ENCODE data around the gene GUCY1B1. TPM values are rescaled to one million over a fixed set of nuclear protein-coding genes. Genes with fewer than 3 reads are reported as not detected.

GUCY1B1 gene
- total RNA-seq, 2 experiments from 2014 or later: not detected

DNA sequence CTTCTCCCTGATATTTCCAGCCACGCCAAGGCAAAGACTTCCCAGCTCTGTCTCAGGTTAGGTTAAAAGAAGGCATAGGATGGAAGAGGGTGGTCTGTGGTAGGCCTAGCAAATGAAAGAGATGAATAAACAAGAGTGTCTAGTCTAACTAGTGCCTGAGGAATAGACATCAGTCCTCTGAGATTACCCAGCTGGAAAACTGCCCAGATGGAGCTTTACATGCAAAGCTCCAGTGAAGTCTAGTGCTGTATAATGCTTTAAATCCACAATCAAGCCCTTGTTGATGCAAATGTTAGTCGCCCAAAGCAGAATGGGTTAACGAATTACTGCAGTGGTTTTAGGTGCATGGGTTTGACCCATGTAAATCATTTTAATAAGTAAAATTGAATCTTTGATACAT lies 24.8 kb upstream of the GUCY1B1 start:
- Histone ChIP-seq H3K4me1 (ENCODE audit: insufficient read depth, low read length, poor library complexity, severe bottlenecking) (no peaks in the 10 kb centered on the region), H3K4me2 (ENCODE audit: low read length) (no peak overlapping the region), H3K4me3 (ENCODE audit: low read depth, low read length, poor library complexity, severe bottlenecking) (no peak overlapping the region), H3K9me3 (ENCODE audit: low read length) (no peaks in the 10 kb centered on the region), H4K20me1 (ENCODE audit: insufficient read depth, low read length) (no peaks in the 10 kb centered on the region), H3K9me2 (ENCODE audit: insufficient read depth, low read length) (no peaks in the 10 kb centered on the region), H3K27ac (ENCODE audit: low read depth, low read length, poor library complexity, severe bottlenecking) (no peak overlapping the region), H3K36me3 (ENCODE audit: insufficient read depth, low read length) (no peaks in the 10 kb centered on the region), H2AFZ (ENCODE audit: low read length) (no peak overlapping the region), H3K79me2 (ENCODE audit: insufficient read depth, low read depth, low read length) (no peaks in the 10 kb centered on the region)
- intact Hi-C loops (cut with micrococcal nuclease; ENCODE audit: unreplicated experiment): no loop called here
- DNase-seq (ENCODE audit: low spot score): no peak
- ChIA-PET CTCF (ENCODE audit: unreplicated experiment) (no interaction called here), POLR2A (no interaction called here)
- no TSS peak for BruUV-seq (replicated peaks)
- TF ChIP-seq, protein P1, sequence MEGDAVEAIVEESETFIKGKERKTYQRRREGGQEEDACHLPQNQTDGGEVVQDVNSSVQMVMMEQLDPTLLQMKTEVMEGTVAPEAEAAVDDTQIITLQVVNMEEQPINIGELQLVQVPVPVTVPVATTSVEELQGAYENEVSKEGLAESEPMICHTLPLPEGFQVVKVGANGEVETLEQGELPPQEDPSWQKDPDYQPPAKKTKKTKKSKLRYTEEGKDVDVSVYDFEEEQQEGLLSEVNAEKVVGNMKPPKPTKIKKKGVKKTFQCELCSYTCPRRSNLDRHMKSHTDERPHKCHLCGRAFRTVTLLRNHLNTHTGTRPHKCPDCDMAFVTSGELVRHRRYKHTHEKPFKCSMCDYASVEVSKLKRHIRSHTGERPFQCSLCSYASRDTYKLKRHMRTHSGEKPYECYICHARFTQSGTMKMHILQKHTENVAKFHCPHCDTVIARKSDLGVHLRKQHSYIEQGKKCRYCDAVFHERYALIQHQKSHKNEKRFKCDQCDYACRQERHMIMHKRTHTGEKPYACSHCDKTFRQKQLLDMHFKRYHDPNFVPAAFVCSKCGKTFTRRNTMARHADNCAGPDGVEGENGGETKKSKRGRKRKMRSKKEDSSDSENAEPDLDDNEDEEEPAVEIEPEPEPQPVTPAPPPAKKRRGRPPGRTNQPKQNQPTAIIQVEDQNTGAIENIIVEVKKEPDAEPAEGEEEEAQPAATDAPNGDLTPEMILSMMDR (conservative IDR thresholded peaks at IDR 0.05; ENCODE audit: low read length): no peak
- TF ChIP-seq EZH2phosphoT487 (IDR thresholded peaks at IDR 0.05; ENCODE audit: borderline replicate concordance, low read depth, low read length): no peak

DNA sequence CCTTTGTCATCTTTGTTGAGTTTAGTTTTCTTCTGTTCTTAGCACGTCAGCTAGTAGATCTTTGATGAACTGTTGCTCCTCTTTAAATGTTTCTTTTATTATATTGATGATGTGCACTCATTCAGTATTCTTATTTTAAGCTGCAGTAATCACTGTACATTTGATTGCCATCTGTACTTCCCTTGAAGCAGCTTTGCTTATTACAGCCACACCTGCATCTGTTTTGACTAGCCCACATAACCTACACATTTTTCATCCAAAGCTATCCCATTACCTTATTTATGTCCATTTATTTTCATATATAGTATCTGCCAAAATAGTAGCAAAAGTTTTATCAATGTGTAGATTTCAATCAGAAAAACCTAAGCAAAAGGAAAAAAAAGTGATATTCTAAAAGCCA lies 23.9 kb upstream of the GUCY1B1 start:
- ChIA-PET POLR2A (no interaction called here), CTCF (ENCODE audit: unreplicated experiment) (no interaction called here)
- H3K9me3 ChIP-seq (ENCODE audit: low read length): no peaks in the 10 kb centered on the region
- no peak for DNase-seq (ENCODE audit: low spot score)
- TF ChIP-seq, protein P1 (conservative IDR thresholded peaks at IDR 0.05; ENCODE audit: low read length): no peak
- TF ChIP-seq EZH2phosphoT487 (IDR thresholded peaks at IDR 0.05; ENCODE audit: borderline replicate concordance, low read depth, low read length): no peak
- H3K4me1 ChIP-seq (ENCODE audit: insufficient read depth, low read length, poor library complexity, severe bottlenecking): no peaks in the 10 kb centered on the region
- H2AFZ ChIP-seq (ENCODE audit: low read length): no peak overlapping the region
- H3K36me3 ChIP-seq (ENCODE audit: insufficient read depth, low read length): no peaks in the 10 kb centered on the region
- intact Hi-C loops (cut with micrococcal nuclease; ENCODE audit: unreplicated experiment): no loop called here
- no peak overlapping the region for H3K4me3 ChIP-seq (ENCODE audit: low read depth, low read length, poor library complexity, severe bottlenecking)
- no peaks in the 10 kb centered on the region for H3K9me2 ChIP-seq (ENCODE audit: insufficient read depth, low read length)
- no peak overlapping the region for H3K4me2 ChIP-seq (ENCODE audit: low read length)
- H3K79me2 ChIP-seq (ENCODE audit: insufficient read depth, low read depth, low read length): no peaks in the 10 kb centered on the region
- no peaks in the 10 kb centered on the region for H4K20me1 ChIP-seq (ENCODE audit: insufficient read depth, low read length)
- no TSS peak for BruUV-seq (replicated peaks)
- H3K27ac ChIP-seq (ENCODE audit: low read depth, low read length, poor library complexity, severe bottlenecking): no peak overlapping the region

DNA sequence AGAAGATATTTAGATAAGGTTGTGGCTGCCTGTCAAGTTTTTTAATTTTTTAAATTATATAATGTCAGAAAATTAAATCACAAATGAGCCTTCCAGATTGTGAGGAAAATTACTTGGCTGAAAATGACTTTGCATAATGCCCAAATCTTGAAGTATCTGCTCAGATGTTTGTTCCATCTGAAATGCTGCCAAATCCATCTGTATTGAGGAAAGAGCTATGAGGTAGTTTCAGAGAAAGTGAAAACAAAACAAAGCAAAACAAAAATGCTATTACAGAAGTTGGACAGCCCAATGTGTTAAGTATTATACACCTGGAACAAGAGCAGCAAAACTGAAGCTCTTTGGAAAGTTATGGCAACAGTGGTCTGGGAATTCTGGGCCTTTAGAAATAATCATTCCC lies 23.3 kb upstream of the GUCY1B1 start:
- no TSS peak for BruUV-seq (replicated peaks)
- Histone ChIP-seq H3K79me2 (ENCODE audit: insufficient read depth, low read depth, low read length) (no peaks in the 10 kb centered on the region), H3K4me3 (ENCODE audit: low read depth, low read length, poor library complexity, severe bottlenecking) (no peak overlapping the region), H3K4me1 (ENCODE audit: insufficient read depth, low read length, poor library complexity, severe bottlenecking) (no peaks in the 10 kb centered on the region), H3K9me2 (ENCODE audit: insufficient read depth, low read length) (no peaks in the 10 kb centered on the region), H3K36me3 (ENCODE audit: insufficient read depth, low read length) (no peaks in the 10 kb centered on the region), H3K27ac (ENCODE audit: low read depth, low read length, poor library complexity, severe bottlenecking) (no peak overlapping the region), H4K20me1 (ENCODE audit: insufficient read depth, low read length) (no peaks in the 10 kb centered on the region), H2AFZ (ENCODE audit: low read length) (no peak overlapping the region), H3K9me3 (ENCODE audit: low read length) (no peaks in the 10 kb centered on the region), H3K4me2 (ENCODE audit: low read length) (no peak overlapping the region)
- ChIA-PET CTCF (ENCODE audit: unreplicated experiment) (no interaction called here), POLR2A (no interaction called here)
- TF ChIP-seq, protein P1 (conservative IDR thresholded peaks at IDR 0.05; ENCODE audit: low read length): no peak
- TF ChIP-seq EZH2phosphoT487 (IDR thresholded peaks at IDR 0.05; ENCODE audit: borderline replicate concordance, low read depth, low read length): no peak
- intact Hi-C loops (cut with micrococcal nuclease; ENCODE audit: unreplicated experiment): no loop called here
- DNase-seq (ENCODE audit: low spot score): no peak

Measured in OCI-LY7 (cell line).